AG08395 (cell line): ENCODE data around the gene CDK3.

Experiments
- DNase-seq: peaks from one replicate; pipeline ENCODE4 v3.0.0; 2012; ENCODE audit warnings: mixed read lengths, low spot score

CDK3 gene

DNA sequence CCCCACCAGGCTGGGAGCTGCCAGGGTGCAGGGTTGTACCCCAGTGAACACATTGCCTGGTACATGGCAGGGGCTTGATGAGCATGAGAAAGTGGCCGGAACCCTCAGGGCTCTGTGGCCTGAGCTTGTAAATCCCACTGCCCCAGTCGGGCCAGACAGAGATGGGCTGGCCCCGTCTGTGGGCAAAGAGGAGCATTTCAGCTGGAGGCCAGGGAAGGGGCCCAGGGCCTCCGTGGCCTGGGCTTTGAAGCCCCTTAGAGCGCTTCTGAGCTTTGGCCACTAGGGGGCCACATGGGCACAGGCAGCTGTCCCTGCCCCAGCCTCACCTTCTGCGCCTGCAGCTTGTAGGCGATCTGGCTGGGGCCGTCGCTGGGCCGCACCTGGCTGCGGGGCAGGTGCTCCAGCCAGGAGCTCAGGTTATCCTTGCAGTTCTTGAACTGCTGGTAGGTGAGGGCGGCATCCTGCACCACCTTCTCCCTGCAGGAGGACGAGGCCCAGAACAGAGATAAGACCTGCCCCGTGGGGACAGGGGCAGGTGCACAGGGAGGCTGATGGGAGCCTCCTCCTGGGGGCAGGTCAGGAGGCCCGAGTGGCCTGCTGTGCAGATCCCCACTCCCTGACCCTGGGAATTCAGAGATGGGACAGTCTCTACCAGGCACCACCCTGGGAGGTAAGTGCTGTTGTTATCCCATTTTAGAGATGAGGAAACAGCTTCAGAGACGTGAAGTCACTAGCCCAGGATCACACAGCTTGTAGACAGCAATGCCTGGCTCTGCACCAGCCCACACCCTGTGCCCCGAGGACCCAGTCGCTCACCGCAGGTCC is 13.7 kb downstream of the CDK3 start:
- DNase-seq = peak; percentile 80

DNA sequence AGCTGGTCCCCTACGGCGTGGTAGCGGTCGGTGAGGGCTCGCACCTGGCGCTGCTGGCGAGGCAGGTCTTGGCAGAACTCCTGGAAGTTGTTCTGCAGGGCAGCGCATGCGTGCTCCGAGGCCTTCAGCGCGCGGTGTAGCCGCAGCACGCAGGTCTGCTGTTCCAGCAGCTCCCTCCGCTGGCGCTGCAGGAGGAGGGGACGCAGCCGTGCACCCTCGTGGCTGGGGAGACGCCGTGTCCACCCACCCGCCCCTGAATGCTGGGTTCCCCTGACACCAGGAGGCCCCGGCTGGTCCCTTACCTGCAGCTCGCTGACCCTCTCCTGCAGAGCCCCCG is 14.2 kb downstream of the CDK3 start:
- DNase-seq = no peak

DNA sequence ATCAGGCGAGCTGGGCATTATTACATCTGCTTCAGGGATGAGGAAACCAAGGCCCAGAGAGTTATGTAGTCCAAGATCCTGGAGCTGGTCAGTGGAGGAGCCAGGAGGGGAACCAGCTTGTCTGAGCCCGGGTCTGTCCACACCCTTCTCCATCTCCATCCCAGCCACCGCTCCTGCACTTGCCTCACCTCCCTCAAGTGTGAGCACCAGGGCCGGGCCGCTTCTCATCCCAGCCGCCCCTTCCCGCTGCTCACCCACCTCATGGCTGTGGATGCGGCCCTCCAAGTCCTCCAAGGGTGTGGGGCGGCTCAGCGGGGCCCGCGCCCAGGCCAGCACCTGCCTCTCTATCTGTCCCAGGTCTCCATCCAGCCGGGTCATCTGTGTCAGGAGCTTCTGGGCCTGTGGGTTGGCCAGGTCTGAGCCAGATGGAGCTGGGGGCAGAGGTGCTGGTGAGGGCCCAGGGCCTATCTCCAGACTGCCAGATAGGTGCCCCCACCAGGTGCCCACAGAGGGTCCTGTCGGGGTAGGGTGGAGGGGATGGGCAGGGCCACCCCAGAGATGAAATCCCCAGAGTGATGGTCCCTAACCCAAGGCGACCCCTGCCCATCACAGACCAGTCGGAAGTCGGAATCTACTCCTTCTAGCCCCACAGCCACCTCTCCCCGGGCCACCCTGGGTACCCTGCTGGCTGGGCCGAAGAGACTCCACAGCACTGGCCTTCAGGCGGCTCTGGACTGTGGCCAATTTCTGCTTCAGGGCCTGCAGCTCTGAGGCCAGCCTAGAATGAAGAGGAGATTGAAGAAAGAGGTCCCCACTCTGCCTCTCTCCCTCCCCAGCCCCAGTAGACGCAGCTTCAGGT is 17.1 kb downstream of the CDK3 start:
- no peak for DNase-seq

DNA sequence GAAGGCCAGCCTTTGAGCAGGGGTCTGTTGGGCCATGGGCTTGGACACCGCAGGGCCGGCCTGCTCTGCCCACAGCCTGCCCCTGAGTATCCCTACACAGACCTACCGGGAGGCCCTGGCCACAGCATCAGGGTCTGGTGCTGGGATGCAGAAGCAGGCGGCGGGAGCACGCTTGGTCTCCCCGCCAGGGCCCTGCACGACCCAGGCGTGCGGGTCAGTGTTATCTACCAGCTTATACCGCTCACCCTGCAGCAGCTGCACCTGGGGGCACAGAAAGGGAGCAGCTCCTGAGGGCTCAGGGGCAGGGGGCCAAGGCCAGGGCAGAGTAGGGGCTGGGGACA is 17.7 kb downstream of the CDK3 start:
- DNase-seq = no peak

DNA sequence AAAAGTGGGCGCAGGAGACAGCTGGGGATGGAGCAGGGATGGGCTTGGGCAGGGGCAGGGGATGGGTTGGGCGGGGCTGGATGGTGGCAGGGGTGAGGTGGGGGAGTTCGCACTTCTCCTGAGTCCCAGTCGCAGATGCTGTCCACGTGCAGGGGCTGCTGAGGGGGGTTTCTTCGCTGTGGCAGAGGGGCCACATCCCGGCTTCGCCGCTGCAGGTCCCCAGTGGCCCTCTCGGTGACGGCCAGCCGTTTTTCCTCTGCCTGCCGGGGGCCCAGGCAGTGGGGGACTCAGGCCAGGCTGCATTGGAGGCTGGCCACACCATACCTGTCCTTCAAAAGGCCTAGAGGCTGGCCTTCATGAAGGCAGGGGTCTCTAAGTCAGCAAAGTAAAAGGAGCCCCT is 18.1 kb downstream of the CDK3 start:
- DNase-seq = no peak

DNA sequence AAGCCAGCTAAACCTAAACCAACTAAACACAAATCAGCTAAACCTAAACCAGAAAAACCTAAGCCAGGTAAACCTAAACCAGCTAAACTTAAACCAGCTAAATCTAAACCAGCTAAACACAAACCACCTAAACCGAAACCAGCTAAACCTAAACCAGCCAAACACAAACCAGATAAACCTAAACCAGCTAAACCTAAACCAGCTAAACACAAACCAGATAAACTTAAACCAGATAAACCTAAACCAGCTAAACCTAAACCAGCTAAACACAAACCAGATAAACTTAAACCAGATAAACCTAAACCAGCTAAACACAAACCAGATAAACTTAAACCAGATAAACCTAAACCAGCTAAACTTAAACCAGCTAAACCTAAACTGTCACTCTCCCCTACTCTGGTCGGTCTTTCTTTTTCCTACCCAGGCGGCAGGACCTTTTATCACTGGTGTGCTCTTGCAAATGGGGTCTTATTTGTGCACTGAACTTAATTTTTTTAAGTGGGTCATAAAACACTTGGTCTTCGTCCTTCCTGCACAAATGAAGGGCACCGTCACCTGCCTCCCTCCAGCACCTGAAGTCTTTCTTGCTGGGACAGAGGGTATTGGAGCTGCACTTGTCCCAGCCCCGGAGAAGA is 19.3 kb downstream of the CDK3 start:
- no peak for DNase-seq

DNA sequence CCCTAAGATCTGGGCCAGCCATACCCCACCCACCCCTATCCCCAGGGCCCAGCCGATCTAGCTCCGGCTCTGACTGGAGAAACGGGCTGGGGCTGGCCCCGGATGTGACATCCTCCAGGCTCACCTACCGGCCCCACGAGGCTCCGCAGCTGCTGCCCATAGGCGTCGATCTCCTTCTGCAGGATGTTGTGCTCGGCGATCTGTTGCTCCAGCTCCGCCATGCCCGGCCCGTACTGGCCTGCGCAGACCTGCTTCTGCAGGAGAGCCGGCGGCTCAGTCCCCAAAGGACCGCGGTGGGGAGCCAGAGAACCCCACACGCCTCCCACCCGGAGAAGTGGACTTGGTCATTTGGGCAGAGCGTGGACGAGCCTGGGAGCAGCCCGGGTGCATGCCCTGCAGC is 21.6 kb downstream of the CDK3 start:
- no peak for DNase-seq

DNA sequence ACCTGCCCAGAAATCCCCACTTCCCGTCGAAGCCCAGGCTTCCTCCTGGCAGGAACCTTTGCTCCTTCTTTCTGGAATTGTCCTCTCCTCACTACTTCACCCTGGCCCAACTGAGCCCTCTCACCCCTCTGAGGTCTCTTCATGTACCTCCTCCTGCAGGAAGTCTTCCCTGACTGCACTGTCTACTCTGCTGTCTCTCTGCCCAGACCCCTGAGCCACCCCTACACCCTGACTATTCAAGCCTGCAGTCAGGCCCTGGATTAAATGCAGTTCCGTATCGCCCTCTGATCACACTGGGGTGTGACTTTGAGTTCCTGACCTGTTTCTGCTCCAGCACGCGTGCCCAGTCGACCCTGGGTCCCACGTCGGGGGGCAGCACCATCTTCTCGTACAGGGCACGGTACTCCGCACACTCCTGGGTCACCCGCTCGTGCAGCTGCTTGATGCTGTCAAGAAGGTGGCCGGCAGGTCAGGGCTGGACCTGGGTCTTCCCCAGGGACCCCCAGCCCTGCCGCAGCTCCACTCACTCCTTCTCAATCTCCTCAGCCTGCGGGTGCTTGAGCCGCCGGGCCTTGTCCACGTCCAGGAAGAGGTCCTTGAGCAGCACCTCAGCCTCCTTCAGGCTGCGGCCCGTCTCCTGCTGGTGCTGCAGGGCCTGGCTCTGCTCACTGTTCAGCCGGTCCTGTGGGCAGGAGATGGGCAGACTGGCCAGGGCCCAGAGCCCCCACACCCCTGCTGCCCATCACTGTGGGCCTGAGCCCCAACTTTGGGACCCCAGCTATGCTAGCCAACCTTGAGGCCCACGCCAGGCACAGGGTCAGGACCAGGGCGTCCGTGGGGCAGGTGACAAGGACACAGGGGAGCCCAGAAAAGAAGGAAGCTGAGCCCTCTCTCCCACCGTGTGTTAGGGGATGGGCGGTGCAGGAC is 22.6 kb downstream of the CDK3 start:
- DNase-seq = no peak

DNA sequence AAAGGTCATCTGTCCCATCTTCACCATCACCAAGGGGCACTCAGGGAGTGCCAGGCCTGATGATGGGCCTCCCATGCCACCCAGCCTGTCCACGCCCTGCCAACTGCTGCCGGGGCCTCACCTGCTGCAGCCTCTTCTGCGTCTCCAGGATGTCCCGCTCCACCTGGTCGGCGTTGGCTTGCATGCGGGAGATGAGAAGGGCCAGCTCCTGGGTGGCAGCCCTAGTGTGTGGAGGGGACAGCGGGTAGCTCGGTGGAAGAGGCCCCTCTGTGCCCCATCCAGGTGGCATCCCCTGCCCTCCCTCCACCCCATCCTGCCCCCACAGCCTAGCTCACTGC is 23.2 kb downstream of the CDK3 start:
- DNase-seq = no peak

DNA sequence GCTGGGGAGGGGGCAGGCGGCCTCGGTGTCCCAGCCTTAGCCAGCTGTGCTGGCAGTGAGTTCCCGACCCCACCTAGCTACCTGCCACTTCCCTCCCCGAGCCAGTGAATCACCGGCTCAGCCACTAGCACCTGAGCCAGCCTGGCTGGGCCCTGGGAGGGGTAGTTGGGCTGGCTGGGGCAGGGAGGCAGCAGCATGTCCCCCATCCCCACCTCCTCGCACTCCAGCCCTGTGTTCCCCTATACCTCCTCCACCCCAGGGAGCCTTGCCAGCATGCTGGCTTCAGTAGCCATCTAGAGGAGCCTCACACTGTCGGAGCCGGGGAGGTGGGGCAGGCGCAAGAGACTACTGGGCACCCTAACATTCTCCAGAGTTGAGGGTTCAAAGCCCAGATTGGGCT is 23.7 kb downstream of the CDK3 start:
- DNase-seq = no peak

DNA sequence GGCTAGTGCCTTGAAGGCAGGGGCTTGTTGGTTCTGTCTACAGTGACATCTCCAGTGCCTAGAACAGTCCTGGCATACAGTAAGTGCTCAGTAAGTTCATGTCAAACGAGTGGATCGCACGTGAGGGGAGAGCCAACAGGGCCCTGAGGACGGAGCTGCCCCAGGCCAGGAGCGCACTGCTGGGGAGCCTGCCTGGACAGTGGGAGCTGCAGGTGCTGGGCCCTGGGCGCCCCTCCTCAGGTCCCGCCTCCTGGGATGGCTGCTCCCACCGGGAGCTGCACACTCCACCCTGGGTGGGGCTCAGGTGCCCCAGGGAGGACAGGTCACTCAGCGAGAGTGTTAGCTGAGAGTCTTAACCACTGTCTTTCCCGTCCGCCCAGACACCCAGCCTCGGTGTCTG is 24.6 kb downstream of the CDK3 start:
- no peak for DNase-seq

DNA sequence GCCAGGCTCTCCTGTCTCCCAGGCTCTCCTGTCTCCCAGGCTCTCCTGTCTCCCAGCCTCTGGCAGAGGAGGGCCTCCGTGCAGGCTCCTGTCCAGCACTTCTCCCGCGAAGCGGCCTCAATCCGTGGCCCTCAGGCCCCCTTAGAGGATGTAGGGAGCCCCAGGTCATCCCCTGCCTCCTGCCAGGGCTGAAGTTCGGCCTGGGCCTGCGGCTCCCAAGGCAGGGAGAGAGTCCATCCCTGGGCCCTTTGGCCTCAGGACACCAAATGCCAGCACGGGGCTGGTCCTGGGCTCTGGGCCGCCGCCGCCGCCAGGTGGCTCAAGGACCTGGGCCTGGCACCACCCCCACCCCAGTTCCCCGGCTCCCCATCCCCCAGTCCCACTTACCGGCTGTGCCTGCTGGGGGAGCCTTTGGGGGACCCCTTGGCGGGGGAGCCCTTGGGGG is 26.1 kb downstream of the CDK3 start:
- DNase-seq = no peak

DNA sequence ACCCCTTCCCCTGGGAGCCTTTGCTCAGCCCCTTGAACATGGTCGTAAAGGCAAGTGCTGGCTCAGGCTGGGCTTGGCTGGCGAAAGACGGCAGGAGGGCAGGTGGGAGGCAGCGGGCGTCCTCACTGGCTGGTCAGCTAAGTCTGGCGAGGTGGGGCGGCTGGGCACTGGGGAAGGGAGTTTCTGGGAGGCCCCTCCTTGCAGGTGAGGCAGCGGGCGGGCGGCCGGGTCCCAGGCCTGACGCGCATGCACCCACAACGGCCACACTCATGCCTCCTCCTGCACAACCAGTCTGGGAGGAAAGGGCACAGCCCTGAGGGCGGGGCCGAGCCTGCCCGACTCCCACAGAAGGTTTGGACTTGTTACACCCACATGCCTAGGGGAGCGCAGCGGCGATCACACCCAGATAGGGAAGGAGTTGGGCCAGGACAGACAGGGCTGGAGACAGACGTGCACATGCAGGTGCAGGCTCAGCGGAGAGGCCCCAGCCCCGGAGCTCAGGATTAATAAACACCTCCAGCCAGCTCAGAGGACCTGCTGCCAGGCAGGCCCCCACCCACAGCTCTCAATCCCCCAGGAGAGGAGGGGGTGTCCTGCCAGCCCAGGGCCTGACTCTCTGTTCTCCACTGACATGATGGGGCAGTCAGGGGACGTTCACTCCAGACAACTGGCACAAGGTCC is 26.6 kb downstream of the CDK3 start, which contains the start of gene EVPL:
Gene EVPL (minus strand): TSS at position 148 of the 681 bp plus-strand sequence. CDS start 108 bp downstream, at position 40.
- DNase-seq = no peak

DNA sequence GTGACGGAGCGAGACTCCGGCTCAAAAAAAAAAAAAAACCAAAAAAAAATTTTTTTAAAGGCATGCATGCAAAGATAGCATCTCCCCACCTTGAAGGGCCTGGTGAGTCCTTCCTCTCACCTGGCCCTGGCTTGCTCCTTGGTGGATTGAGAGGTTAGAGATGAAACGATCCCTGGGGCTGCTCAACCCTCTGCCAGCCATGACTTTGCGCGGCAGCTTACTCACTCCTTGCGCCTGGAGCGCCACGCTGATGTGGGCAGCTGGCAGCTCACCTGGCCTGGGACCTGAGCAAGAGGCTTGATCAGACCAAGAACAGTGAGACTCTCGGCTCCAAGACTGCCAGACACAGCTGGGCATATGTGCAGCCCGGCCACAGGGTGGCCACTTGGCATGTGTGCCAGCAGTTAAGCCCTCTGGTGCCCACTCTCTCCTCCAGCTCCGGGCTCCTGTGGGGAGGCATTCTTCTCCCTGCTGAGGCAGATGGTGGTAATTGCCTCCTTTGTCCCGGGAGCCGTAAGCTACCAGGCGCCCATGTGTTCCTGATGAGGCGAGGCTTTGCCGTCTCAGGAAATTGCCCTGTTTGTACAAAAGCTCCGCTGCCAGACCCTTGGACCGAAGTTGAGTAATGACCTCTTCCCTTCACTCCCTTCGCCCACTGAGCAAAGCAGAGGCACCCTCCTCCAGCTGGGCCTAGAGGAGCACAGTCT is 31.6 kb downstream of the CDK3 start:
- DNase-seq = no peak

DNA sequence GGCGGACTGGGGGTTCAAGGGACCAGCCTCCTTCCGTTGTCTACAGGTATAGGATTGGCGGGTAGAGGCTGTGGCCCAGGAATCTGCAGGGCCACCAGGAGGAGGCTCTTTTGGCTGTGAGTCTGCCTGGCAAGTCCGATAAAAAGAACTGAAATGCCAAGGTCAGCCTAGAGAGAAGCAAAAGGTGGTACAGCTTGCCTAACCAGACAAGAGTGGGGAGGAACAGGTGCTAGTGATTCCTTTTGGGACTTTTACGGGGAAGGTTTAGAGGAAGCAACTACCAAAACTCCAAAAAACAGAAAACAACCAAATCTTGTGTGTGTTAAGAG is 32.1 kb downstream of the CDK3 start:
- DNase-seq = no peak

DNA sequence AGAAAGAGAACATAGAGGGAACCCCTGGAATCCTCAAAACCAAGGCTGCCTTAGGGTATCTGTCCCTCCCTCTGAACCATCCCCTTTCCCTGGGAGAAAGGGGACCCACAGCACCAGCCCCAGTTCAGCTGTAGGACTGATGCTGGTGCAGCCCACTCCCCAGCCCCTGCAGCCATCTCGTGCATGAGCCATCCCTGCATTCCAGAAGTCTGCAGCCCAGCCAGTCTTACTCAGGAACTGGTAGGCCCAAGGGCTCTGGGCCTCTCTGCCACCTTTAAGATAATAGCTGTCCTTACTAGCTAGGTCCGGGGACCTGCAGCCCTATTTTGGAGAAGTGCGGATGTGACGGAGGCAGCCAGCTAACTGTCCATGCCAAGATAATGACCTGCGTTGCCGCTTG is 32.5 kb downstream of the CDK3 start:
- DNase-seq = no peak

DNA sequence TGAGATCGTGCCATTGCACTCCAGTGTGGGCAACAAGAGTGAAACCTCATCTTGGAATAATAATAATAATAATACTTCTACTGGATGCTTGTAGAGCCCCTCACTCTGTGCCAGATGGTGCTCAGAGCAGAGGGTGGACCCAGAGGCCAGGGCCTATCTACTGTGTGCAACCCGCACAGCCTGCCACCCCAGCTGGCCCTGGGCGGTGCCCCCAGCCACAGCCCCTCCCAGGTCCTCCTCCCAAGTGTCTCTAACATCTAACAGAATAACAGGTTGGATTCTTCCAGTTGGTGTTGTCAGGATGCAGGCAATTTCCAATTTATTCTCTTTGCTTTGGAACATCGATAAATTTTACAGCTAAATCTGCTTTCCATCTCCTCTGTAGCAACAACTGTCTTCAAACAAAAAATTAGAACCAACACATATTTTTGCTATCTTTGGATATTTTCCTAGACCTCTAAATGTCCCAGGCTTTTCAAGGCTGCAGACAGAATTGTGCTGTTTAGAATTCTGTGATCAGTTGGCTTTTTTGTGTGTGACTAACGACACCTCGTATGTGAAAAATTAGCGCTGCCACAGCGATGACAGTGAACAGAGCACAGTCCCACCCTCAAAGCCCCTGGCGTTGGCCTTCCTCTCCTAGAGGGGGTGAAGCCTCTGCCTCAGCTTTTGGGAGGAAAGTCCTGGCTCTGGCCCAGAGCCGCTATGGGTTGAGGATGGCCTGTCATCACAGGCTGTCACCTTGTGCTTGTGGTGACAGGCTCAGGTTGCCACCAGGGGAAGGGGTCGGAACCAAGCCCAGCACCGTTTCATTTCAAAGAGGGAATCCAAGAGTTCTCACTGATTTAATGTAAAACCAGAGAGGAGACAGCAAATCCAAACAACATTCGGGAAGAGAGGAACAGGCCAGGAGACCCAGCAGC is 34.0 kb downstream of the CDK3 start:
- no peak for DNase-seq

DNA sequence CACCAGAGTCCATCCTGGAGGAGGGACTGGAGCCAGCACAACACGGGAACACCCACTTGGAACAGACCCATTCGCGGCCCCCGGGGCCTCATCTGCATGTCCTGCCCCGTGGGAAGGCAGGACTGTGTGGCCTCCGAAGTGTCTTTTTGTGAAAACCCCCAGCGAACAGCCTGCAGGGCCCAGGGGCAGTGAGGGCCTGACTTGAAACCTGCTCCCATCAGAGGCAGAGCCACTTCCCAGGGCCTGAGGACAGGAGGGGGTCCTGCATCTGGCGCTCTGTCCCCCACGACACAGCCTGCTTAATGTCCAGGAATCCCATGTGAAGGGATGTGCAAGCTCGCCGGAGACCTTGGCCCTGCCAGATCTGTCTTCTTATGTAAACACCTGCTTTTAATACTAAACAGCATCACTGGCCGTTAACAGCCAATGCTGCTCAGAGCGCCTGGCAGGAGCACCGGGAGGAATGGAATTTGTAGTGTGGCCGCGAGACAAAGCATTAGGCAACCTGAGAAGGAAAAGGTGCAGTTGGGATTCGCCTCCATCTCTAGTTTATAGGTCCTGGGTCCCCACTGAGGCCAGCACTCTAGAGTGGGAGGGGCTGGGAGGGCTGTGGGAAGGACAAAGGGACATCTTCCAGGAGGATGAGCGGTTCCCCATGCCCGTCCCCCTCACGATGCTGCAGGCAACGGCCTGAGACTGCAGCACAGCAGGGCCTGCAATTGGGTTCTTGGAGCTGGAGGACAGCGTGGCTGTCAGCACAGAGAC is 36.0 kb downstream of the CDK3 start:
- DNase-seq = no peak

DNA sequence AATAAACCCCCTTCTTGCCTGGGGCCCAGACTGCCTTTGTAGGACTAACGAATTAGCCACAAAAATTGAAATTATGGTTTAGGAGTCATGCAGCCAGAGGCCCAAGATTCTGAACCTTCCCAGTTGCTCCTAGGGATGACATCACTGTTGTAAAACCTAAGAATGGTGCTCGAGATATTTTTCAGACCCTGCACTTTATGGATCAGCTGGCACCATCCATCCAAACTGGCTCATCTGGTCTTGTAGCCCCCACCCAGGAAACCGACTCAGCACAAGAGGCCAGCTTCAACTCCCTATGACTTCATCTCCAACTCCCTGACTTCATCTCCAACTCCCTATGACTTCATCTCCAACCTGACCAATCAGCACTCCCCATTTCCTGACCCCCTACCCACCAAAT is 37.4 kb downstream of the CDK3 start:
- no peak for DNase-seq
